GM06990 (cell line): ENCODE results near the gene CCIN.

Experiments used
- DNase-seq: peaks from one replicate; pipeline ENCODE4 v3.0.0-alpha.2; 2011; ENCODE audit not compliant: insufficient read length; ENCODE audit errors: extremely low read depth
- H3K27me3 ChIP-seq: replicated peaks from 2 replicates; pipeline ENCODE4 v1.6.0; 2011; ENCODE audit warnings: low read length; ENCODE audit not compliant: control insufficient read depth, insufficient read depth
- H3K36me3 ChIP-seq: 2 replicates; pipeline ENCODE4 v1.5.1; 2011; ENCODE audit warnings: low read length; ENCODE audit not compliant: control insufficient read depth, insufficient read depth
- H3K4me3 ChIP-seq: replicated peaks from 2 replicates; pipeline ENCODE4 v1.5.1; 2011; ENCODE audit warnings: low read depth, mild to moderate bottlenecking, control low read depth, low read length
- TF ChIP-seq, protein P1 (sequence below): IDR thresholded peaks from 2 replicates; pipeline ENCODE4 v1.5.1; 2011; ENCODE audit warnings: low read length, control low read depth, mild to moderate bottlenecking, inconsistent platforms; ENCODE audit not compliant: insufficient read depth, poor library complexity, severe bottlenecking

CCIN gene

DNA sequence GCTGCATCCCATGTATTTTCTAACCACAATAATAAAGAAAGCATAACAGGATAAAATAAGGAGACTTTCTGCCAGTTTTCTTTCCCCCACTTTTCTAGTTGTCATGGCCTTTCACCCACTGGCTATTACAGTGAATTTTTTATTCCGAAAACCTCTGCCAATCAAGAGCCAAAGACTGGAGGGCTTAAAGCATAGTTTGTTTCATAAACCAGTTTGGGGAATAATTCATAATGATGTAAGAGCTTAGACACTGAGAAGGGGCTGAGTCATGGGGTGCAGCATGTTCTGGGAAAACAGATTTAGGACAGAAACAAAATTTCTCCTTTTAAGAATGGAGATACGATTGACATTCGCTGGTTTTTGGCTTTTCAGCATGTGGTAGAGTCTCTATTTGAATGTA, 37.1 kb upstream of the CCIN start:
- DNase-seq: no peak
- Histone ChIP-seq H3K4me3 (no peak overlapping the region), H3K36me3 (no peaks in the 10 kb centered on the region), H3K27me3 (no peaks in the 10 kb centered on the region; the same call in none of the 2 replicates)
- TF ChIP-seq, protein P1, sequence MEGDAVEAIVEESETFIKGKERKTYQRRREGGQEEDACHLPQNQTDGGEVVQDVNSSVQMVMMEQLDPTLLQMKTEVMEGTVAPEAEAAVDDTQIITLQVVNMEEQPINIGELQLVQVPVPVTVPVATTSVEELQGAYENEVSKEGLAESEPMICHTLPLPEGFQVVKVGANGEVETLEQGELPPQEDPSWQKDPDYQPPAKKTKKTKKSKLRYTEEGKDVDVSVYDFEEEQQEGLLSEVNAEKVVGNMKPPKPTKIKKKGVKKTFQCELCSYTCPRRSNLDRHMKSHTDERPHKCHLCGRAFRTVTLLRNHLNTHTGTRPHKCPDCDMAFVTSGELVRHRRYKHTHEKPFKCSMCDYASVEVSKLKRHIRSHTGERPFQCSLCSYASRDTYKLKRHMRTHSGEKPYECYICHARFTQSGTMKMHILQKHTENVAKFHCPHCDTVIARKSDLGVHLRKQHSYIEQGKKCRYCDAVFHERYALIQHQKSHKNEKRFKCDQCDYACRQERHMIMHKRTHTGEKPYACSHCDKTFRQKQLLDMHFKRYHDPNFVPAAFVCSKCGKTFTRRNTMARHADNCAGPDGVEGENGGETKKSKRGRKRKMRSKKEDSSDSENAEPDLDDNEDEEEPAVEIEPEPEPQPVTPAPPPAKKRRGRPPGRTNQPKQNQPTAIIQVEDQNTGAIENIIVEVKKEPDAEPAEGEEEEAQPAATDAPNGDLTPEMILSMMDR: no peak

DNA sequence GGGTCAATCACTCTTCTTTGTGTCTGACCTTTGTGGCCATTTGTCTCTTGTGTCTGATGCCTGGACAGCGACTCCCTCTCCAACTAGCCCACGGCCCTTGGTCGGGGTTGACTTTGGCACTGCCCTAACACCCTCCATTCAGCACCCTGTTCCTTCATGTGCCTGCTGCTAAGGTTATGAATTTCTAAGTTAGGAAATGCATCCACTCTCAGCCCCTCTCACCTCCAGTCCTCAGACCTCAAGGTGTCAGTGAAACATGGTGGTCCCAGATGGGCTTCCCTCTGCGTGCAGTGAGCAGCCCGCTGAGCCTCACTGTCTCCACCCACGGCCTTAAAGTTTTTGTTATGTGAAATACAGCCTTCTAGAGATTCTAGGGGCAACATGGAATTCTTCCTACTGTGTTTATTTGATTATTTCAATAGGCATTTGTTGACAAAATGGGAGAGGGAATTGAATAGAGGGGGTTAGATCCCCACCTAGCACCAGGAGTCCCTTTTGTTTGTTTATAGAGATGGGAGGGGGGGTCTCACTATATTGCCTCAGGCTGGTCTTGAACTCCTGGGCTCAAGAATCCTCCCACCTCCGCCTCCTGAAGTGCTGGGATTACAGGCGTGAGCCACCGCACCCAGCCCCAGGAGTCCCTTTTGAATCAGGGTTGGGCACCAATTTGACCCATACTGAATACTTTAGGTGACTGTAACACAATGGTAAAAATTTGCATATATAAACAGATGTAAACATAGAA, 34.3 kb upstream of the CCIN start:
- Histone ChIP-seq H3K27me3 (no peaks in the 10 kb centered on the region; the same call in none of the 2 replicates), H3K36me3 (no peaks in the 10 kb centered on the region), H3K4me3 (no peak overlapping the region)
- TF ChIP-seq, protein P1: no peak
- DNase-seq: no peak

DNA sequence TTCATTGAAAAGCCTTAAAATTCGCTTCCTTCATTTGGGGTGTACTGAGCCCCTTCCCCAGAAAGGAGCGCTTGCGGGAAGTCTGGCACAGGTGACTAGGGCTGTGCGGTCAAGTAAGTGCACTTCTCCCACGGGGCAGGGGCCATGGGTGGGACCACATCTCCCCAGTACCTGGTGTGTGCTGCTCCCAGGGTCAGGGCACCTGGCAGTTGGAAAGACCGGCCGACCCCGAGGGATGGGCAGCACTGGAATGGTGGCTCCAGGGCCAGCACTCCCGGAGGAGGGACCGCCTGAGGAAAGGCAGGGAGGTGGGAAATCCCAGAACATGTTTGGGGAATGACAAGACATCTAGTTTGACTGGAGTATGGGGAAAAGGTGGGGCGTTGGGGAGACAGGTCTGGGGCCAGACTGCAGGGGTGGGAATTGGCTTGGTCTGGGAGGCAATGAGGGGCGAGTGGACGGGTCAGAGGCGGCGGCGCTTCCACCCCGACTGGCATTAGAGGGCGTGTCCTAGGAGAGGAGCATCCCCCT, 33.4 kb upstream of the CCIN start:
- Histone ChIP-seq H3K4me3 (peak overlapping the region; percentile 45), H3K27me3 (no peaks in the 10 kb centered on the region; the same call in none of the 2 replicates), H3K36me3 (no peaks in the 10 kb centered on the region)
- TF ChIP-seq, protein P1: no peak
- no peak for DNase-seq

DNA sequence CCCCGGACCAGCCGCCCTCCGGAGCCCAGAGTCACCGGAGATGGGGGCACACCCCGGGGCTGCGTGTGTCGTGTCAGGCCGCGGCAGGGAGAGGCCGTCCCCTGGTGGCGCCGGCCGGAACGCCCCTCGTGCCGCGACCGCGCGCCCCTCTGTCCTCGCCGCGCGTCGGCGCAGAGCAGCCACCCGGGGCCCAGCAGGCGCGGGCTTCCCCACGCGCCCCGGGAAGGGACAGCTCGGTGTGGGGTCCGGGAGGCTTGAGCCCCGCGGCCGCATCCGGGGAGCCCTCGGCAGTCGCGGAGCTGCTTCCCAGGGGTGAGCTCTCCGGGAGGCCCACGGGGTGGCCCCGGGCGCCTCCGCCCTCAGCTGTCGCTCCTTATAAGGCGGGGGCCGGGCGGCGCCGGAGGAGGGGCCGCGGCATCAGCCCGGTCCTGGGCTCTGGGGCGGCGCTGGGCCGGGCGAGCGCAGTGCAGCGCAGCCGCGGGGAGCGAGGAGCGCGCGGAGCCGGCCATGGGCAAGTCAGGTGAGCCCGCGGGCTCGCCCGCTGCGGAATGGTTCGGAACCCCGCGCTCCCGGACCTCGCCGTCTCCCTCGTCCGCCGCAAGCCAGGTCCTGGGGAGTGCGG, 32.8 kb upstream of the CCIN start, which contains the start of gene GLIPR2:
GLIPR2 (plus strand) TSS at position 462 of the 622 bp plus-strand sequence; CDS start at position 508, 46 bp downstream.
- Histone ChIP-seq H3K4me3 (peak within 1 kb of the TSS; percentile 61), H3K27me3 (no peaks in the 10 kb centered on the region; the same call in none of the 2 replicates), H3K36me3 (no peaks in the 10 kb centered on the region)
- peak; percentile 84 for DNase-seq
- TF ChIP-seq, protein P1: no peak

DNA sequence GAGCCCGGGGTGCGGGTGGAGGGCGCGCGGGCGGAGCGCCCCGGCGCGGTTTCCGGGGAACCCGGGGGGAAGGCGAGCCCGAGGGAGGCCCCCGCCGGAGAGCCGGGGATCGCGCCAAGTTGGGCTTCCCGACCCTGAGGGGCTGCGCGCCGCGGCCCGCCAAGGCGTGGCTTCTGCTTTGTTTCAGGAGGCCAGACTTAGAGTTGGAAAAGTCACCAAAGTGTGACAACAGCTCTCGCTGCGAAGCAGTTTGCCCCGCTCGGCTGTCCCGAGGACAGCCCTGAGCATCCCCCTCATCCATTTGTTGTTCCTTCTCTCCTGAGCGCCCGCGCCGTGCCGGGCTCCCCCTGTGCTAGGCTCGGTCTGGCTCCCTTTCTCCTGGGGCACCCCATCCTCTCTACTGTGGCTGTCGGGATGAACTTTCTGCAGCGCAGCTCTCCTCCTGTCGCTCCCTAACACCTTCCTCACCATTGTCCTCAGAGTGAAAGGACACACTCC, 32.2 kb upstream of the CCIN start:
- no peaks in the 10 kb centered on the region; the same call in none of the 2 replicates for H3K27me3 ChIP-seq
- DNase-seq: no peak
- no peaks in the 10 kb centered on the region for H3K36me3 ChIP-seq
- TF ChIP-seq, protein P1: no peak
- H3K4me3 ChIP-seq: peak overlapping the region; percentile 61
